AG04450 (cell line): ENCODE data around the gene RAPGEF2. TPM values are rescaled to one million over a fixed set of nuclear protein-coding genes. Genes with fewer than 3 reads are reported as not detected.

Experiments used
- CTCF ChIA-PET: fragments of 300-600, 350-600 bp; formaldehyde crosslinking; extraction: SDS; loops from one replicate; lab custom pipeline; 2022; ENCODE audit warnings: antibody characterized with exemption, inconsistent platforms; lab: Charles Lee
- POLR2A ChIA-PET: fragments of 350-600 bp; formaldehyde crosslinking; extraction: SDS; loops from one replicate; lab custom pipeline; 2021; ENCODE audit warnings: antibody characterized with exemption, inconsistent platforms; lab: Yijun Ruan, JAX
- DNase-seq: peaks from one replicate; pipeline ENCODE4 v3.0.0-alpha.2; 2011; ENCODE audit warnings: low read depth, low spot score
- H3K27ac ChIP-seq: one replicate; pipeline ENCODE4 v1.5.1; 2012; ENCODE audit warnings: low read depth, low read length, control low read depth
- H3K27me3 ChIP-seq: one replicate; pipeline ENCODE4 v1.6.0; 2012; ENCODE audit warnings: low read length; ENCODE audit not compliant: control insufficient read depth, insufficient read depth
- H3K4me3 ChIP-seq: 2 replicates; pipeline ENCODE4 v1.5.1; 2011; ENCODE audit warnings: mild to moderate bottlenecking, low read depth, low read length, control low read depth
- H3K9me3 ChIP-seq: 2 replicates; pipeline ENCODE4 v1.5.1; 2012; ENCODE audit warnings: low read length; ENCODE audit not compliant: control insufficient read depth, insufficient read depth
- polyA plus RNA-seq: library from polyadenylated mRNA; depleted of rRNA; stranded (reverse); fragments of >200 nt; gene quantifications from 2 replicates; pipeline ENCODE4 v1.2.3, GENCODE V29; 2011
- TF ChIP-seq, protein P1 (sequence below): IDR thresholded peaks from 2 replicates; pipeline ENCODE4 v1.5.1; 2011; ENCODE audit warnings: low read depth, low read length, control low read depth, inconsistent platforms

The RAPGEF2 gene
- polyA plus RNA-seq, 1 experiment, result 51.5 TPM

DNA sequence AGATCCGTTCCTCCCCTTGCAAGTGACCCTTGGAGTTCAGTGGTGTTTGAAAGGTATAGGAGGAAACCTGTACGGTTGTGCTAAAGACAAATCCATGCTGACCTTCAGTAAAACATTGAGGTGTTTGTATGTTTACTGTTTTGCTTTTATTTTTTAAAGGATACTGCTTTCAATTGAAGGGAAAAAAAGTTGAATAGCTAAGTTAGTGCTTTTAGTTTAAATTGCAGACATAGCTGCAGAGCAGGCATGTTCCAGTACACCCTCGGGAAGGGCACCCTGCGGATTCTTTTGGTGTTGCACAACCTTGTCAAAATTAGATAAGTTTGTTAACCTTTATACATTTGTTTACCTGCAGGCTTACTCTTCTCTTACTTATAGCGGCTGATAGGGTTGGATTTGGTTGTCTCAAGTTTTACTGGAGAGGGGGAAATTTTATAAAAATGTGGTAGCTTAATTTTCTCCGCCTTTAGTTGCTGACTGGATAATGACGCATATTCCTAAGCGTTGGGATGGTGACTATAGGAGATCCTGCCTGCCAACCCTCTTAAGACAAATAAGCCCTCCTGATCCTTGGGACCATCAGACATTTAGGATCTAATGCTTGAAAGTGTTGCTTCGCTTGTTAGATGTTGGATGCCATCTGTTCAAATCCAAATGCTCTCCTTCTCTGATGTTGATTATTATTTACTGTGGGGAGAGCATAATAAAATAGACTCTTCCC lies 2.0 kb downstream of the RAPGEF2 start:
- CTCF ChIA-PET, result interaction anchor here (0.5 to 1.0 kb wide), 3 partner anchors 221 to 248 kb away, joined by 3 read pairs; no protein-coding TSS in a partner anchor
- POLR2A ChIA-PET, result no interaction called here
- Histone ChIP-seq H3K27me3 (peaks cover 6% of the 10 kb centered on the region), H3K4me3 (peak overlapping the region; percentile 84), H3K9me3 (peaks cover 3% of the 10 kb centered on the region; the same call in 1 of the 2 replicates), H3K27ac (no peak overlapping the region)
- DNase-seq, result no peak
- TF ChIP-seq, protein P1, sequence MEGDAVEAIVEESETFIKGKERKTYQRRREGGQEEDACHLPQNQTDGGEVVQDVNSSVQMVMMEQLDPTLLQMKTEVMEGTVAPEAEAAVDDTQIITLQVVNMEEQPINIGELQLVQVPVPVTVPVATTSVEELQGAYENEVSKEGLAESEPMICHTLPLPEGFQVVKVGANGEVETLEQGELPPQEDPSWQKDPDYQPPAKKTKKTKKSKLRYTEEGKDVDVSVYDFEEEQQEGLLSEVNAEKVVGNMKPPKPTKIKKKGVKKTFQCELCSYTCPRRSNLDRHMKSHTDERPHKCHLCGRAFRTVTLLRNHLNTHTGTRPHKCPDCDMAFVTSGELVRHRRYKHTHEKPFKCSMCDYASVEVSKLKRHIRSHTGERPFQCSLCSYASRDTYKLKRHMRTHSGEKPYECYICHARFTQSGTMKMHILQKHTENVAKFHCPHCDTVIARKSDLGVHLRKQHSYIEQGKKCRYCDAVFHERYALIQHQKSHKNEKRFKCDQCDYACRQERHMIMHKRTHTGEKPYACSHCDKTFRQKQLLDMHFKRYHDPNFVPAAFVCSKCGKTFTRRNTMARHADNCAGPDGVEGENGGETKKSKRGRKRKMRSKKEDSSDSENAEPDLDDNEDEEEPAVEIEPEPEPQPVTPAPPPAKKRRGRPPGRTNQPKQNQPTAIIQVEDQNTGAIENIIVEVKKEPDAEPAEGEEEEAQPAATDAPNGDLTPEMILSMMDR, result 0 out of 2 replicates have a peak, but pooled peaks have one; percentile 4

DNA sequence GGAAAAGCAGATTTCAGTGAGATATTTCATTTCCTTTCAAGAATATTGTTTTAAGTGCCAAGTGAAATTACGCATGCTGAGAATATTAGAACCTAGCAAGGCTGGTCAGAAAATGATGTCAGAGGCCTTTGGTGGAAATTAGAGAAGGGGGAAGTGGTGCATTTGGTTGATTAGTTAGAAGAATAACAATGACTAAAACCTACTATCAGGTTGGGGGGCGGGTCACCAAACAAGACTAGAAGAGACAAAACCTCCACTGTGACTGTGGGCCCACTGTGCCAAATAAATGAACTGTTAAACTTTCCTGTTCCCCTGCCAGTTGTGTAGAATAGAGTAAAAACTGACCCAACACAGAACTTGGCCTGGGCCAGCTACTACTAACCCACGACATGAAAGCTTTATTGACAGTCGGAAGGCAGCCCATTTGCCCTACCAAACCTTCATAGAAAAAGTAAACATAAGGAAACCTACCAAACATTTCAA lies 2.9 kb downstream of the RAPGEF2 start:
- Histone ChIP-seq H3K27me3 (peaks cover 6% of the 10 kb centered on the region), H3K27ac (no peak overlapping the region), H3K4me3 (peak overlapping the region; percentile 84), H3K9me3 (peaks cover 3% of the 10 kb centered on the region; the same call in 1 of the 2 replicates)
- ChIA-PET CTCF (no interaction called here), POLR2A (no interaction called here)
- TF ChIP-seq, protein P1, result no peak
- no peak for DNase-seq

DNA sequence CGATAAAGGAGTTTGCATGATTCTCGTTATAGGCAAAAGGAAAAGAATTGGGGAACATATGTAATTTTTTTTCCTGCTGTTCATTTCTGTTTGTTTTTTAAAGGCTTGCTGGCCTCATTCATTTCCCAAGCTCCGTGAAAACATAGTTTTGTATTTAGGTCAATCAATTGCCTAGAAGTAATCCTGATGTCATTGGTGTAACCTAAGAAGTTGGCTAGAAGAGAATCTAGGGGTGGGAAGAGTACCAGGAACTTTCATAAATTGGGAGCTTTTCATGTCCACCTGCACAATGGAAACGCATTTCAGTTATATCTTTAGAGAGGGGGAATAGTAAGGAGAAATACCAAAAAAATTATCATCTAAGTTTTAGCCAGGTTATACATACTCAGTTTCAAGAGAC lies 3.8 kb downstream of the RAPGEF2 start:
- H3K9me3 ChIP-seq, result peaks cover 3% of the 10 kb centered on the region; the same call in 1 of the 2 replicates
- no peak for DNase-seq
- H3K27me3 ChIP-seq, result peaks cover 4% of the 10 kb centered on the region
- no peak overlapping the region for H3K4me3 ChIP-seq
- no peak overlapping the region for H3K27ac ChIP-seq
- TF ChIP-seq, protein P1, result no peak
- ChIA-PET CTCF (no interaction called here), POLR2A (no interaction called here)

DNA sequence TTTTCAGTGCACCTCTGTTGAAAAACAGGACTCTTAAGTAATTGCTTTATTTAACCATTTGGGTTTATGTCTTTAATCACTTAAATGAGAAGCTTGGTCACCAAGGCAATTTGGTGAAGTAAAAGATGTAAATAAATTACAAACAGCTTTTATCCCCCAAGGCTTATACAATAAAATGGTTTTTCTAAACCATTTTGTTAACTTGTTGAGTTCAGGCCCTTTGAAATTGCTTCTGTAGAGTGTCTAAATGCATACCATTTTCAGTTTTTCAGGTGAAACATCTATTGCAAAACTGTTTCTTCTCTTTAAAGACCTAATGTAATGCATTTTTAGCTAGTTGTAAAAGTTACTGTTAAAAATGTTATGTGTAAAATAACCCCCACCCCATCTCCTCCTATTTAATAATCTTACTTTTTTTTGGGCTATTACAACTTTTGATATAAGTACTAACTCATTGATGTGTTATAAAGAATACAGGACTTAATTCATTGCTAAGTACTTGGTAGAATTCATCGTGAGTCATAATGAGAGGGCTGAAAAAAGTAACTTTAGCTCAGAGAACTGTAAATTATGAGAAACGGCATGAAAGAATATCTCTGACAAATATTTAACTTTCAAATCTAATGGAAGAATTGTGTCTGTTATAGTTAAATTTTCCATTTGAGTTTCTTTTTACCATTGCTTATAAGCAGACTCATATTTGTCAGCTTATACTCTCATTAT lies 4.5 kb downstream of the RAPGEF2 start:
- TF ChIP-seq, protein P1, result no peak
- H3K27me3 ChIP-seq, result no peaks in the 10 kb centered on the region
- POLR2A ChIA-PET, result no interaction called here
- no peak overlapping the region for H3K27ac ChIP-seq
- H3K9me3 ChIP-seq, result peaks cover 3% of the 10 kb centered on the region; the same call in 1 of the 2 replicates
- no peak for DNase-seq
- no peak overlapping the region for H3K4me3 ChIP-seq
- CTCF ChIA-PET, result interaction anchor here (0.8 kb wide), 1 partner anchor 251 kb away, joined by 3 read pairs; no protein-coding TSS in a partner anchor
